ENCODE data around the gene CDK5RAP3.

Gene CDK5RAP3

GRCh38 chr17:47942568-47942967 lies 28.3 kb upstream of the CDK5RAP3 start:
- Mint-ChIP-seq H3K27ac (peak overlapping the region; percentile 82), H3K4me3 (peak overlapping the region; percentile 69), H3K36me3 (peaks cover 43% of the 10 kb centered on the region), H3K9me3 (peaks cover 4% of the 10 kb centered on the region), H3K4me1 (peaks cover 59% of the 10 kb centered on the region)
- DNase-seq (ENCODE audit: low spot score in 2 of 2), result no peak
- ATAC-seq, result no peak

- Mint-ChIP-seq H3K4me3 (peak overlapping the region; percentile 10), H3K4me1 (peaks cover 65% of the 10 kb centered on the region), H3K36me3 (peaks cover 63% of the 10 kb centered on the region), H3K27ac (peak overlapping the region; percentile 71), H3K9me3 (peaks cover 4% of the 10 kb centered on the region)
- no peak for ATAC-seq
- DNase-seq (ENCODE audit: low spot score in 2 of 2), result no peak
These were observed 25.8 kb upstream of the CDK5RAP3 start for GRCh38 chr17:47945080-47945479.

GRCh38 chr17:47945529-47946508 lies 25.1 kb upstream of the CDK5RAP3 start:
- H3K4me3 Mint-ChIP-seq, result peak overlapping the region; percentile 10
- peaks cover 3% of the 10 kb centered on the region for H3K9me3 Mint-ChIP-seq
- H3K36me3 Mint-ChIP-seq, result peaks cover 60% of the 10 kb centered on the region
- H3K4me1 Mint-ChIP-seq, result peaks cover 63% of the 10 kb centered on the region
- peak overlapping the region; percentile 71 for H3K27ac Mint-ChIP-seq
- no peak for DNase-seq (ENCODE audit: low spot score in 2 of 2)
- ATAC-seq, result no peak

GRCh38 chr17:47946516-47946915 lies 24.4 kb upstream of the CDK5RAP3 start:
- Mint-ChIP-seq H3K36me3 (peaks cover 53% of the 10 kb centered on the region), H3K4me3 (no peak overlapping the region), H3K4me1 (peaks cover 56% of the 10 kb centered on the region), H3K27ac (peak overlapping the region; percentile 73), H3K9me3 (no peaks in the 10 kb centered on the region)
- ATAC-seq, result no peak
- no peak for DNase-seq (ENCODE audit: low spot score in 2 of 2)

GRCh38 chr17:47946929-47947397 lies 23.9 kb upstream of the CDK5RAP3 start:
- H3K36me3 Mint-ChIP-seq, result peaks cover 53% of the 10 kb centered on the region
- H3K4me3 Mint-ChIP-seq, result no peak overlapping the region
- peaks cover 53% of the 10 kb centered on the region for H3K4me1 Mint-ChIP-seq
- peak; percentile 52 to 85 for DNase-seq (ENCODE audit: low spot score in 2 of 2)
- H3K27ac Mint-ChIP-seq, result peak overlapping the region; percentile 73
- H3K9me3 Mint-ChIP-seq, result no peaks in the 10 kb centered on the region
- ATAC-seq, result peak; percentile 93

GRCh38 chr17:47948706-47949196 lies 22.2 kb upstream of the CDK5RAP3 start:
- H3K9me3 Mint-ChIP-seq, result no peaks in the 10 kb centered on the region
- H3K36me3 Mint-ChIP-seq, result peaks cover 53% of the 10 kb centered on the region
- DNase-seq (ENCODE audit: low spot score in 2 of 2) (no peak), ATAC-seq (no peak)
- H3K27ac Mint-ChIP-seq, result peak overlapping the region; percentile 63
- no peak overlapping the region for H3K4me3 Mint-ChIP-seq
- H3K4me1 Mint-ChIP-seq, result peaks cover 41% of the 10 kb centered on the region

GRCh38 chr17:47949197-47949759 lies 21.6 kb upstream of the CDK5RAP3 start:
- peak overlapping the region; percentile 49 for H3K4me3 Mint-ChIP-seq
- peak; percentile 83 to 91 for DNase-seq (ENCODE audit: low spot score in 2 of 2)
- peaks cover 37% of the 10 kb centered on the region for H3K4me1 Mint-ChIP-seq
- H3K27ac Mint-ChIP-seq, result peak overlapping the region; percentile 63
- H3K36me3 Mint-ChIP-seq, result peaks cover 52% of the 10 kb centered on the region
- ATAC-seq, result peak; percentile 78
- H3K9me3 Mint-ChIP-seq, result no peaks in the 10 kb centered on the region

- no peaks in the 10 kb centered on the region for H3K9me3 Mint-ChIP-seq
- peaks cover 30% of the 10 kb centered on the region for H3K4me1 Mint-ChIP-seq
- H3K36me3 Mint-ChIP-seq, result peaks cover 45% of the 10 kb centered on the region
- ATAC-seq, result no peak
- H3K4me3 Mint-ChIP-seq, result peak overlapping the region; percentile 49
- no peak for DNase-seq (ENCODE audit: low spot score in 2 of 2)
- H3K27ac Mint-ChIP-seq, result peak overlapping the region; percentile 63
These were observed 21.0 kb upstream of the CDK5RAP3 start for GRCh38 chr17:47949946-47950345.

- Mint-ChIP-seq H3K36me3 (peaks cover 40% of the 10 kb centered on the region), H3K4me1 (peaks cover 25% of the 10 kb centered on the region), H3K27ac (peak overlapping the region; percentile 63), H3K4me3 (no peak overlapping the region), H3K9me3 (no peaks in the 10 kb centered on the region)
- no peak for DNase-seq (ENCODE audit: low spot score in 2 of 2)
- no peak for ATAC-seq
These were observed 20.5 kb upstream of the CDK5RAP3 start for GRCh38 chr17:47950448-47950847.

GRCh38 chr17:47952171-47953021 lies 18.5 kb upstream of the CDK5RAP3 start:
- H3K4me1 Mint-ChIP-seq, result peaks cover 15% of the 10 kb centered on the region
- peak overlapping the region; percentile 14 for H3K27ac Mint-ChIP-seq
- ATAC-seq, result no peak
- peaks cover 21% of the 10 kb centered on the region for H3K36me3 Mint-ChIP-seq
- no peaks in the 10 kb centered on the region for H3K9me3 Mint-ChIP-seq
- no peak overlapping the region for H3K4me3 Mint-ChIP-seq
- DNase-seq (ENCODE audit: low spot score in 2 of 2), result no peak

- no peaks in the 10 kb centered on the region for H3K9me3 Mint-ChIP-seq
- H3K4me3 Mint-ChIP-seq, result no peak overlapping the region
- H3K4me1 Mint-ChIP-seq, result peaks cover 12% of the 10 kb centered on the region
- DNase-seq (ENCODE audit: low spot score in 2 of 2) (no peak), ATAC-seq (no peak)
- H3K36me3 Mint-ChIP-seq, result peaks cover 8% of the 10 kb centered on the region
- H3K27ac Mint-ChIP-seq, result no peak overlapping the region
These were observed 17.0 kb upstream of the CDK5RAP3 start for GRCh38 chr17:47953909-47954308.

GRCh38 chr17:47955497-47956461 lies 15.1 kb upstream of the CDK5RAP3 start:
- Mint-ChIP-seq H3K4me3 (no peak overlapping the region), H3K4me1 (no peaks in the 10 kb centered on the region), H3K9me3 (no peaks in the 10 kb centered on the region), H3K36me3 (no peaks in the 10 kb centered on the region), H3K27ac (no peak overlapping the region)
- DNase-seq (ENCODE audit: low spot score in 2 of 2) (no peak), ATAC-seq (no peak)

- Mint-ChIP-seq H3K9me3 (no peaks in the 10 kb centered on the region), H3K27ac (no peak overlapping the region), H3K36me3 (no peaks in the 10 kb centered on the region), H3K4me3 (no peak overlapping the region), H3K4me1 (no peaks in the 10 kb centered on the region)
- no peak for ATAC-seq
- DNase-seq (ENCODE audit: low spot score in 2 of 2), result no peak
These were observed 13.9 kb upstream of the CDK5RAP3 start for GRCh38 chr17:47956791-47957590.
